Rectal smooth muscle tissue (tissue), 1 donor: ENCODE measurements around the gene PTPRM.

Experiments
- H3K27ac ChIP-seq: one replicate; pipeline ENCODE4 v1.7.0; 2013; ENCODE audit warnings: low read depth, low read length, inconsistent platforms
- H3K27me3 ChIP-seq: one replicate; pipeline ENCODE4 v1.7.0; 2013; ENCODE audit warnings: low read length; ENCODE audit not compliant: control insufficient read depth, insufficient read depth
- H3K36me3 ChIP-seq: one replicate; pipeline ENCODE4 v1.7.0; 2013; ENCODE audit warnings: low read length; ENCODE audit not compliant: control insufficient read depth, insufficient read depth
- H3K4me1 ChIP-seq: one replicate; pipeline ENCODE4 v1.7.0; 2013; ENCODE audit warnings: low read length; ENCODE audit not compliant: control insufficient read depth, insufficient read depth
- H3K4me3 ChIP-seq: one replicate; pipeline ENCODE4 v1.7.0; 2013; ENCODE audit warnings: low read length
- H3K9ac ChIP-seq: one replicate; pipeline ENCODE4 v1.7.0; 2013; ENCODE audit warnings: low read length

PTPRM gene

DNA sequence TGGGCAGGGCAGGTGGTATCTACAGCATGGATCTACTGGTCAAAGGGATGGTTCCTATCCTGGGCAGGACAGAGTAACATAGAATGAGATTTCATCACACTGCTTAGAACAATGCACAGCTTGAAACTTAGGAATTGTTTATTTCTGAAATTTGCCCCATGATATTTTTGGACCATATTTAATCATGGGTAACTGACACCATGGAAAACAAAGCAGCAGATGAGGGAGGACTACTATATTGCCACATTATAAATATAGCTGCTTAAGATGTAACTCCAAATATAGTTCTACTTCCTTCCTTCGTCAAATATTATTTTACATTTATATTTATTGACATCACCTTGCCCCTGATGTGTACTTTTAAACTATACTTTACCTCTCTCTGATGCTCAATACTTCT is 254.7 kb downstream of the PTPRM start:
- Histone ChIP-seq H3K9ac (no peak overlapping the region), H3K27ac (no peak overlapping the region)

DNA sequence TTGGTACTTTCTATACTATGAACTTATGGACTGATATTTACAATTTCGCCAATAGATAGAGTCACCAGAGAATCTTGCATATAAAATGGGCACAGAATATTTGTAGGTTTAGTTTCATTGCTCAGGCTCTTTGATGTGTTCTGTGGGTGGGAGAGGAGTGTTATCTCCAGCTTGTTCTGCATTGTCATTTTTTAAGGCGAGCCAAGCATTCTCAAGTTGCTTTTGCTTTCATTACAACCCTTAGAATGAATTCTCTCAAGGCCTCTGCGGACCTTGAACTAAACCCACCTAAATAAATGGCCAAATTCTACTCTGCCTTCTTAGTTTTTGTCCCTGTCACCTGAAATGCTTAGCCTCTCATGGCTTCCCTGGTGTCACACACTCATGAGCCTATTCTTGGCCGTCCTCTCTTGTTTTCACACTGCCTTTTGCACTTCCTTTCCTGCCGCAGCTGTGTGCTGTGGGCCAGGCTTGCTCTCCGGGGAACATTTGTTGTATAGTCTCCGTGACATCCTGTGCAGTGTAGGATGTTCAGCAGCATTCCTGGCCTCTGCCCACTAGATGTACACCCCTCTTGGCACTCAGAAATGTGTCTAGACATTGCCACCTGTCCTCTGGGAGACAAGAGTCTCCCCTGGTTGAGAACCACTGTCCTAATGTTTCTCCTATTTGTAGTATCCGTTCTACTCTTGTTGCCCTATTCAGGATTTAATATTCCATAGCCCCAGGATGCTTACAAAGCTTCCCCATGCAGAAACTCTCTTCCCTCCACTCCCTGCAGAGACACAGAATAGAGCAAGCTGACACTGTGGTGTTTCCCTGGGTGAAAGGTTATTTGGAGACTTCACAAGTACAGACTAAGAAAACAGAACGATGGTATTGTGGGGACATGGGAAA is 255.6 kb downstream of the PTPRM start:
- H3K27me3 ChIP-seq = no peaks in the 10 kb centered on the region
- no peak overlapping the region for H3K27ac ChIP-seq
- H3K4me1 ChIP-seq = no peaks in the 10 kb centered on the region
- no peaks in the 10 kb centered on the region for H3K36me3 ChIP-seq
- no peak overlapping the region for H3K4me3 ChIP-seq
- no peak overlapping the region for H3K9ac ChIP-seq

More for the DNA sequence above, 254.7 kb downstream of the PTPRM start:
- Histone ChIP-seq H3K4me1 (no peaks in the 10 kb centered on the region), H3K4me3 (no peak overlapping the region), H3K36me3 (no peaks in the 10 kb centered on the region), H3K27me3 (no peaks in the 10 kb centered on the region)

DNA sequence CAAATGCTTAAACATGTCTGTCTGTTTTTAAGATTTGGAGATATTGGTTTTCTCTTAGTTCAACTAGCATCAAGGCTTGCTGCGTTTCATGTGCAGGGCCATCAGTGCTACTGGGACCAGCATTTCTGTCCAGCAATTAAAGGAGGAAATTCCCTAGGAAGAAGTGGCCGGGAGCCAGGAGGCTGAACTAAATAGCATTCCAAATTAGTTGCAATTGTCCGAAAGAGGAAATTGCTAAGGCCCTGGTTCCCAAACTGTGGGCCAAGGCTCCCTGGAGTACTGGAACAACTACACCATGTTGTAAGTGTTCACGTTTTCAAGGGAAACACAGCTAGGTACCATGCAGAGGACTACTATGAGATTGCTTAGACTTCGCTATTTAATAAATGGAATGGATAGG is 257.9 kb downstream of the PTPRM start:
- Histone ChIP-seq H3K4me1 (no peaks in the 10 kb centered on the region), H3K27ac (no peak overlapping the region), H3K36me3 (no peaks in the 10 kb centered on the region), H3K9ac (no peak overlapping the region), H3K4me3 (no peak overlapping the region), H3K27me3 (no peaks in the 10 kb centered on the region)

DNA sequence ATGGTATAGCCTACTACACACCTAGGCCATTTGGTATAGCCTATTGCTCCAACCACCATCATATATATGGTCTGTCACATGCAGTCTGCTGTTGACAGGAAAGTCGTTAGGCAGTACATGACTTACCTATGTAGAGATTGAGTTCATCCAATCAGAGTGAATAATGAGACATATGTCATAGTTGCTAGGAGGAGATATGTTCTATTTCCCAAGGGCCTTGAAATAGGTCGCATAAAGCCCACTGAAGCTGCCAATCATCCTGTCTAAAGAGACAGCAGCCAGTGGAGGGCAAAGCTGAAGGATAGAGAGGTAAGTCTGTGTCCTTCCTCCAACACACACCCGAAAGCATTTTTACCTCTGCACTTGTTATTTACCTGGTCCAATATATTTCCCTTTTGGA is 263.4 kb downstream of the PTPRM start:
- H3K4me1 ChIP-seq = no peaks in the 10 kb centered on the region
- H3K9ac ChIP-seq = no peak overlapping the region
- no peaks in the 10 kb centered on the region for H3K36me3 ChIP-seq
- H3K27ac ChIP-seq = no peak overlapping the region
- H3K27me3 ChIP-seq = no peaks in the 10 kb centered on the region
- no peak overlapping the region for H3K4me3 ChIP-seq

DNA sequence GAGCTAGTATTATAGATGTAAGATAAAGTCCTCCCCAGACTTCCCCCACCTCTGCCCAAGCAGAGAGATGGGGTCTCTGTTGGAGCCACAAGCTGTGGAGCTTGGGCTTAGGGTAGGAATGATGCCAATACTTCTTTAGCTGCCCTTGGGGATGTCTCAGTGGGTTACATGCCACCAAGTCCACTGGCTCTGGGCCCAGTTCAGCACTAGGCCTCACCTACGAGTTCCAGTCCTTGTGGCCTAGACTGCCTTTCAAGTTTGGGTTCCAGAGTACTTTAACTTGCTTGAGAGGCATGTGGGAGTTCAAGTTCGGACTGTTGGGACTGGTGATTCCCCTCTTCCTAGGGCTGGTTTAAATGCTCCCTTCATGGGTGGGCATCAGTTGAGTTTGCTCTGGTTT is 272.4 kb downstream of the PTPRM start:
- Histone ChIP-seq H3K4me1 (peaks cover 2% of the 10 kb centered on the region), H3K9ac (no peak overlapping the region), H3K27ac (no peak overlapping the region), H3K27me3 (no peaks in the 10 kb centered on the region), H3K36me3 (no peaks in the 10 kb centered on the region), H3K4me3 (no peak overlapping the region)

DNA sequence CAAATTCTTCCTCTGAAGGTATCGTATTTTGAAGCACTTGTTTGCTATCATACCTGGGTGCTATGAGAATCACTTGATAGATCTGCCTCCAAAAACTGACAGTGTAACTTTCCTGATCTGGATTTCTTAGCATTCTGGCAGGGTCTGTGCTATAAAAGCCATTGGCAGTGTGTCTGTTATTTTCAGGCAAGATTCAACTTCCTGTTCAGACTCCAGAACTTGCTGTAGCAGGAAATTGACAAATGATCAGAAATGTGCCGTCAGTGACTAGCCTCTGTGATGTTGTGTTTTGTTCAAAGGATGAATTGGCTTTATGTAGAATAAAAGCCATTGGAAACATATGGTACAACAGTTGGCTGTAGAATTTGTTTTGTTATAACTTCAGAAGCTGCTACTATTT is 273.3 kb downstream of the PTPRM start:
- no peak overlapping the region for H3K4me3 ChIP-seq
- no peaks in the 10 kb centered on the region for H3K27me3 ChIP-seq
- H3K4me1 ChIP-seq = peaks cover 2% of the 10 kb centered on the region
- no peak overlapping the region for H3K27ac ChIP-seq
- no peaks in the 10 kb centered on the region for H3K36me3 ChIP-seq
- no peak overlapping the region for H3K9ac ChIP-seq

DNA sequence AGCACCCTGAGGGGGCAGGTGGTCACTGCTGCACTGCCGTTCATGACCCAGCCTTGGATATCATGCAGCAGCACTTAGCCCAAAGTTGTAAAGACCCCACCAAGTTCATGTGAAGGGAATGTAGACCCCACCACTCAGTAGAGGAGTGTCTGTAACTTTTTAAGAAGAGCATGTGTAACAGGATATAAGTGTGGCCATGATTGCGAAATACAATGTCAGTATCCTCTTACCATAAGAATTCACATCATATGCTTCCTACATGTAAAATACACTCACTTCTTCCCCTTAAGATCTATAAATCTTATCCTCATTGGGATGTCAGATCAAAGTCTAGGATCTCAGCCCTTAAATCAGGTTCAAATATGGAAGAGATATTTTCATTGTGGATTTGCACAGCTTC is 276.9 kb downstream of the PTPRM start:
- no peaks in the 10 kb centered on the region for H3K27me3 ChIP-seq
- no peak overlapping the region for H3K9ac ChIP-seq
- peaks cover 2% of the 10 kb centered on the region for H3K4me1 ChIP-seq
- H3K27ac ChIP-seq = no peak overlapping the region
- H3K36me3 ChIP-seq = no peaks in the 10 kb centered on the region
- no peak overlapping the region for H3K4me3 ChIP-seq

DNA sequence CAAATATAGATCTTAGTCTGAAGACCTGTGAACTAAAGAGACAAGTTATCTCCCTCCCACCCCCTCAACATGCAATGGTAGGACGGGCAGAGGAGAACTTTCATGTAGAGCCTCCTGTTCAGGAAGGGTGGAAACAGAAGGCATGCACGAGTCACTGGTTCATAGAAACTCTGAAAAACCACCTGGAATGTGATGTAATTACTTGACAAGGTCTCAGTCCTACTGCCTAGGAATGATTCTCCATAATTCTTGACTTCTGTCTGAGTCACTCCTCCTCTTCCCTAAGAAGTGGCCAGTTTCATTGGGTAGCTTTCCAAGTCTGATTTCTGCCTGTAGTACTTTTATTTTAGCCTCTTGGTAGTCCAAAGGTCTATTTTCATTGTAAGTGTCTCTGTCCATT is 277.3 kb downstream of the PTPRM start:
- H3K4me3 ChIP-seq = no peak overlapping the region
- no peak overlapping the region for H3K9ac ChIP-seq
- no peak overlapping the region for H3K27ac ChIP-seq
- H3K36me3 ChIP-seq = no peaks in the 10 kb centered on the region
- no peaks in the 10 kb centered on the region for H3K27me3 ChIP-seq
- H3K4me1 ChIP-seq = peaks cover 2% of the 10 kb centered on the region

DNA sequence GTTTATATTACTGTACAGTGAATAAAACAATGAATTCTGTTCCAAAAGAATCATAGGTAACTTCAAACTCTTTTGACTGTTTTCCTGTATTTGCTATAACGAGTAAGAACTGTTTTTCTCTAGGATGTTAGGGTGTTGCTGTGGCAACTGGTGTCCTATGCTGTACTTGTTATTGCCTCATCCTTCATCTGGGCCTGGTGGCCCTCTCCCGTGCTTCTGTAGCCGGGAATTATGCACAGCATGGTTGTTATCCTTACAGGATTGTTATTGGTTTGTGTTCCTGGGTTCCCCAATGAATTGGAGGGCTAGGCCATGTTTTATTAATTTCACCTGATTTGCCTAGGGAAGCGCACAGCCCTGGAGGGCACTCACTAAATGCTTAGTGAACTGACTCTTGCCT is 279.2 kb downstream of the PTPRM start:
- Histone ChIP-seq H3K36me3 (no peaks in the 10 kb centered on the region), H3K27ac (no peak overlapping the region), H3K9ac (no peak overlapping the region), H3K27me3 (no peaks in the 10 kb centered on the region), H3K4me3 (no peak overlapping the region), H3K4me1 (no peaks in the 10 kb centered on the region)

DNA sequence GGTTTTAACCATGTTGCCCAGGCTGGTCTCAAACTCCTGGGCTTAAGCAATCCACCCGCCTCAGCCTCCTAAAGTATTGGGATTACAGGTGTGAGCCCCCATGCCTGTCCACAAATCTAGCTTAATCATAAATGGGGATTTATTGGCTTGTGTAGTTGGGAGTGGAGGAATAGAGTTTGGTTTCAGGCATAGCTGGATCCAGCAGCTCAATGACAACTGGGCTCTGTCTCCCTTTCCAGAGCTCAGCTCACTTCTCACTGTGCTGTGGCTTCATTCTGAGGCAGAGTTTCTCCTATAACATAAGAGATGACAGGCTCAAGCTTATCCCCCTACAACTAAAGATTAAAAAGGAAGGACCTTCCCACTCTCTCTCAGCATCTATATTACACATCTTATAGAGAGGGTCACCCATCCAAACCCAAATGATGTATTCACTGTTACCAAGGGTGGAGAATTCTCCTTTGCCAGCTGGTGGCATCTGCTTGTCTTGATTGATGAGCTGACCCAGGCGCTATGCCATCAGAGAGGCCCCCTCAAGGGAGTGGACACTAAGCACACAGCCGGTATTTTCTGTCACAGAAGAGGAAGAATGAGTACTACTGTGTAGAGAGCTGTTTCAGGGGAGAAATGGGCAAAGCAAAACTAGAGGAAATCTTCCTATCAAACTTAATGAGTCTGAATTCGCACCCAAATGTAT is 280.4 kb downstream of the PTPRM start:
- Histone ChIP-seq H3K27me3 (no peaks in the 10 kb centered on the region), H3K27ac (no peak overlapping the region), H3K9ac (no peak overlapping the region), H3K4me1 (no peaks in the 10 kb centered on the region), H3K4me3 (no peak overlapping the region), H3K36me3 (no peaks in the 10 kb centered on the region)

DNA sequence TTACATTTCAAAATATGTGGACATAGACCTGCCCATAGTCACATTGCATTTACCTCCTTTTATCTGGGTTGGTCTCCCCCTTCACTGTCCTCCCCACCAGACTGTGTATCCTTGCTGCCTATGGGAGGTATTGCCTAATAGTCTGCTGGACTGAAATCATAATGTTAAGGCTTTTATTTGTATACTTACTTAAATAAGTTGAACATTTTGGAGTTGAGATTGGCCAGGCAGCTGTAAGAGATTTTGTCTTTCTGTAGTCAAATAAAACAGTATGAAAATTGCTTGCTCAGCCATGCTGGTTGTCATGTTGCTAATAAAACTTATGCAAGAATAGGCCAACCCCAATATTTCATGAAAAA is 280.9 kb downstream of the PTPRM start:
- H3K4me1 ChIP-seq = no peaks in the 10 kb centered on the region
- no peak overlapping the region for H3K9ac ChIP-seq
- H3K36me3 ChIP-seq = no peaks in the 10 kb centered on the region
- no peak overlapping the region for H3K27ac ChIP-seq
- H3K4me3 ChIP-seq = no peak overlapping the region
- no peaks in the 10 kb centered on the region for H3K27me3 ChIP-seq

DNA sequence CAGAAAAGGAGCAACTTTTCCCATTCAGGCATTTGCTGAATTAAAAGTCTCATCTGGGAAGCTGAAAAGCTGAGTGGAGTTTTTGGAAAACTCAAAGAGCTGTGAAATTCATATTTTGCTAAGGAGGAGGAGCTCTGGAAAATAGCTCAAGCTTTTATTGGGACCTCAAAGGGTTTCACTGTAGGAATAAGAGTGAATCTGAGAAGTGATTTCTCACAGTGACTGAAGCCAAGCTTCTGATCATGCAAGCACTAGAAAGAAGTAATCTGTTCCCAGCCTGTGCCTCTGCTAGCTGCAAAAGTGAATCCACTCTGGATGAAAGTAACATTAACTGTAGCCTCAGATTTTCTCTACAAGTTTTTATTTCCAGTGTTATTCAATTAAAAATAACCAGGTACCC is 283.3 kb downstream of the PTPRM start:
- Histone ChIP-seq H3K36me3 (no peaks in the 10 kb centered on the region), H3K27ac (no peak overlapping the region), H3K9ac (no peak overlapping the region), H3K27me3 (no peaks in the 10 kb centered on the region), H3K4me3 (no peak overlapping the region), H3K4me1 (no peaks in the 10 kb centered on the region)

DNA sequence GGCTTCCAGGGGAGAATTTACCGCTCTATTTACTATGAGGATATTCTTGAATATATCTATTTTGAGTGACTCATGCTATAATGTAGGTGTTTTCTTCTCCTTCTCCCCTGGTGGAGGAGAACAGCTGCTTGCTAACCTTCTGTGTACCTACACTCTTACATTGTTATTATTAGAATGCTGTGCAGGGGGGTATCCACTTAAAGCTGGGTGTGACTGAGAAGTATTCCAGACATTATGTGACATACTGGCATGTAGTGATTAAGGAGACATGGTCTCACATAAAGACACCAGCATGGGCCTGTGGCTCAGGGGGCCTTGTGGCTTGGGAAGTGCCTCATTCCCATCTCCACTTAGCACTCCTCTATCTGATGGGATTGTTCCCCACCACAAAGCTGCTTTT is 287.9 kb downstream of the PTPRM start:
- Histone ChIP-seq H3K27ac (no peak overlapping the region), H3K4me3 (no peak overlapping the region), H3K9ac (no peak overlapping the region), H3K36me3 (no peaks in the 10 kb centered on the region), H3K4me1 (no peaks in the 10 kb centered on the region), H3K27me3 (no peaks in the 10 kb centered on the region)
